GM12801 (cell line): ENCODE measurements around the gene FRS3.

ENCODE experiments used
- TF ChIP-seq, protein P1 (sequence below): IDR thresholded peaks from one replicate; pipeline ENCODE4 v1.5.1; 2011; ENCODE audit warnings: control low read depth; ENCODE audit not compliant: insufficient read length; ENCODE audit errors: extremely low read depth

Gene FRS3

DNA sequence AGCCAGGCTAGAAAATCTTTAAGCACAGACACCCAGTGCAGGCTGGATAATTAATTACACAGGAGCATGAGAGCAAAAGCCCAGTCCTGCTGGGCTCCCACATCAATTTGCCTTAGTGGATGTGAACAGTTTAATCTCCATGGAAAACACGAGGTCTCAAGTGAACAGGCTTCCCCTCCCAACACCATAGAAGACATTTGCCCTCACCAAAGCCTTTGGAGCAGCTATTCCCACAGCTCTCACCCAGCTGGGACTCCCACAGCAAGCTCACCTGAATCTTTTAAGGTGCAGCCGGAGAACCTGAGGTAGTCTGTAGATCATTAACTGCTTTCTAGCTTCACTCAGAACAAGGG, 19.8 kb upstream of the FRS3 start:
- TF ChIP-seq, protein P1, sequence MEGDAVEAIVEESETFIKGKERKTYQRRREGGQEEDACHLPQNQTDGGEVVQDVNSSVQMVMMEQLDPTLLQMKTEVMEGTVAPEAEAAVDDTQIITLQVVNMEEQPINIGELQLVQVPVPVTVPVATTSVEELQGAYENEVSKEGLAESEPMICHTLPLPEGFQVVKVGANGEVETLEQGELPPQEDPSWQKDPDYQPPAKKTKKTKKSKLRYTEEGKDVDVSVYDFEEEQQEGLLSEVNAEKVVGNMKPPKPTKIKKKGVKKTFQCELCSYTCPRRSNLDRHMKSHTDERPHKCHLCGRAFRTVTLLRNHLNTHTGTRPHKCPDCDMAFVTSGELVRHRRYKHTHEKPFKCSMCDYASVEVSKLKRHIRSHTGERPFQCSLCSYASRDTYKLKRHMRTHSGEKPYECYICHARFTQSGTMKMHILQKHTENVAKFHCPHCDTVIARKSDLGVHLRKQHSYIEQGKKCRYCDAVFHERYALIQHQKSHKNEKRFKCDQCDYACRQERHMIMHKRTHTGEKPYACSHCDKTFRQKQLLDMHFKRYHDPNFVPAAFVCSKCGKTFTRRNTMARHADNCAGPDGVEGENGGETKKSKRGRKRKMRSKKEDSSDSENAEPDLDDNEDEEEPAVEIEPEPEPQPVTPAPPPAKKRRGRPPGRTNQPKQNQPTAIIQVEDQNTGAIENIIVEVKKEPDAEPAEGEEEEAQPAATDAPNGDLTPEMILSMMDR: no peak

DNA sequence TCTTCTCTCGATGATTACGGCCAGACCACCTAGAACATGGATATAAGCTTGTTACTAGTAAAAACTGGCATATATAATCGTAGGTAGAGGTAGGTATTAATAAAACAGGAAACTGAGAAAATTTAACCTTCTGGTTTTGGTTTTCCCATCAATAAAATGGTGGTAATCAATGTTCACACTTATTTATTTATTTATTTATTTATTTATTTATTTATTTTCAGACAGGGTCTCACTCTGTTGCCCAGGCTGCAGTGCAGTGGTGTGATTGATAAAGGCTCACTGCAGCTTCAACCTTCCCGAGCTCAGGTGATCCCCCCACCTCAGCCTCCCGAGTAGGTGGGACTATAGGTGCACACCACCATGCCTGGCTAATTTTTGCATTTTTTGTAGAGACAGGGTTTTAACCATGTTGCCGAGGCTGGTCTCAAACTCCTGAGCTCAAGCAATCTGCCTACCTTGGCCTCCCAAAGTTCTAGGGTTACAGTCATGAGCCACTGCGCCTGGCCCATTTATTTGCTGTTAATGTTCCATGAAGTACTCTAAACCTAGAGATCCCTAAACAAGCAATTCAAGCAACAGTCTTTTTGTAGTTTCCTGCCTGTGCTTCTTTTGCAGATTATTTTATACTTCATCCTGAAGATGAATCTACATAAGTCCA, 19.3 kb upstream of the FRS3 start:
- TF ChIP-seq, protein P1: no peak

DNA sequence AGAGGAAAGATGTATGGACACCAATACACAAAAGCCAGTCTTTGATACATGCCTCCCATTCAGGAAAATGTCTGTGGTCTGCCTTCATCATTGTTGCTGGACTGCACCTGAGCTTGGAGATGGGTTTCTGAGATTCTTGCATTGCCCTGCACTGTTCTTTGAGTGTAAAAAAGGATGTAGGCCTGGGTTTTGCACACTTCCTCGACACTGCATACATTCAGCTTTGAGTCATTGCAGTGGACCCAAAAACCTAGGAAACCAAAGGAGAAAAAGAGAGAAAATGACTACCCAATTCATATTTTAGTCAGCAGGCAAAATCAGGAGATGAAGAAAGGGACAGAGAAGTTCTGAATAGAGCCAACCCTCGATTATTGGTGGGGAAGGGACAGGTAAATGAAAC, 16.8 kb upstream of the FRS3 start:
- TF ChIP-seq, protein P1: no peak

DNA sequence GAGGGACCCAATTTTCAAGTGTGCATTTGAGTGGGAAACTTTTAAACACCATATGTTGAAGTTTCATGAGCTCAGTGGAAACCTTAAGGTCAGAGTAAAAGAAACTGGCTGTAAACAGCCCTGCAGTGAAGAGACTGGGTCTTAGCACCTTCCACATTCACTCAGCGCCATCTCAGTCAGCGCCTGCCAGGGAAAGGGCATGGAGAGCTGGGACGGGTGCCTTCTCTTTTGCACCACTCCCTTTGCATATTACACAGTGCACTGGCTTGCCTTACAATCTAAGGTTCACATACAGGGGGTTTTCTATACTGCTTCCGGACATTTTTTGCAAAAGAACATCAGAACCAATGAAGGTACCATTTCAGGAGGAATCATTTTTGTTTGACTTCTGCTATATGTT, 12.3 kb upstream of the FRS3 start:
- TF ChIP-seq, protein P1: no peak

DNA sequence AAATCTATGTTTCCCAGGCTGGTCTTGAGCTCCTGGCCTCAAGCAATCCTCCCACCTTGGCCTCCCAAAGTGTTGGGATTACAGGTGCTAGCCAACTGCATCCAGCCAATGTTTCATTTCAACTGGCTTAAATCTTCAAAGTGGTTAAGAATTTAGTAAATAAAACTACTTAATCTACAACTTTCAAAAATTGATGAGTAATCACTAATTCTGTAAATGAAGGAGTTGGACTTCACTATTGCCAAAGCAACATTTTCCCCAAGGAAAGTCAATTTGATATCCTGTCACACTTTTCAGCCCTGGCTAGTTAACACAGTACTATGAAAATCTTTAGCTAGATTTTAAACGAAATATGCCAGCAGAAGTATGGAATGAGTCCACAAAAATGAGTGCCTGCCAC, 11.6 kb upstream of the FRS3 start:
- TF ChIP-seq, protein P1: no peak

DNA sequence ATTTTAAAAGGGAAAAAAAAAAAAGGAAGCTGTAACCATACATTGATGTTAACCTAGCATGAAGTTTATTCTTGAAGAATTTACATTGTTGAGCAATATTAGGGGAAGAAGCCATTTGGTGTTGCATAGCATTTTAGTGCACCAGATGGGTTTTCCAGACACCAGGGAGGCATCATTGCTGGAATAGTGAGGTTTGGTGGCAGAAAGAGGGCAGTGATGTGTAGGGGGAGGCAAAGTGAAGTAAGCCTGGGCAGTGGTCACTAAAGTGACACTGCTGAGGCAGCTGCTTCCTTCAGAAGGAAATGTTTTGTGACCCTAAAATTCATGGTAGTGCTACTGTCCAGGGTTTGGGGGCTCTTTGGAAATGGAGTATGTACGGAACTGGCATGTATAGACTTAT, 10.3 kb upstream of the FRS3 start:
- TF ChIP-seq, protein P1: no peak

DNA sequence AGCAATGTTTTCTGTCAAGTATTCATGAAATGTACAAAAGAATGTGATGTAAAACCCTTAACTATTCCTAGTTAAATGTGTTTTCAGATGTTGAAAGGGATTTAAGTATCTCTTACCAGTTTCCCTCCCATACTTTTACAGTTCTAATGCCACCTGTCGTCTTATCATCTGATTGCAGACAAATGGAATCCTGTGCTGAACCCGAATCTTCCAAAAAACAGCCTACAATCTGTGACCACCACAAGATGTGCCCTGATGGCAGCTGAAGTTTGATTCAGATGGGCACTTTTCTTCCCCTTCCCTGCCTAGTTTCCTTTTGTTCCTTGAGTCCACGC, 9.7 kb upstream of the FRS3 start:
- TF ChIP-seq, protein P1: no peak
